A673 (cell line): ENCODE results near the gene CLDN20. TPM values are rescaled to one million over a fixed set of nuclear protein-coding genes. Genes with fewer than 3 reads are reported as not detected.

Experiments used
- BruUV-seq: library from RNA; stranded (reverse); fragments of 400-500 nt; replicated peaks from 2 replicates; lab custom pipeline; 2021; lab: Mats Ljungman, UMichigan
- CTCF ChIA-PET: fragments of 300-600 bp; sonication (Branson Sonifier 250); formaldehyde crosslinking; loops from one replicate; lab custom pipeline; 2022; ENCODE audit warnings: antibody characterized with exemption; lab: Charles Lee
- POLR2A ChIA-PET: fragments of 300-600 bp; sonication (Branson Sonifier 250); formaldehyde crosslinking; loops from one replicate; lab custom pipeline; 2022; ENCODE audit warnings: antibody characterized with exemption; ENCODE audit not compliant: low non-redundant PET; lab: Charles Lee
- DNase-seq: peaks from one replicate; pipeline ENCODE4 v3.0.0-alpha.2; 2015; ENCODE audit warnings: low spot score
- H3K27ac ChIP-seq: fragments of 200-600 bp; sonication (generic); 2 replicates; pipeline ENCODE4 v1.5.1; 2016; ENCODE audit warnings: mixed run types, low read depth, mild to moderate bottlenecking, mixed read lengths, antibody characterized with exemption, low read length; ENCODE audit not compliant: poor library complexity, severe bottlenecking
- H3K27me3 ChIP-seq: fragments of 200-600 bp; sonication (generic); replicated peaks from 2 replicates; pipeline ENCODE4 v1.6.1; 2017; ENCODE audit warnings: mixed run types, low read depth, mild to moderate bottlenecking, mixed read lengths, antibody characterized with exemption, low read length; ENCODE audit not compliant: insufficient read depth, poor library complexity
- H3K36me3 ChIP-seq: fragments of 200-600 bp; sonication (generic); 2 replicates; pipeline ENCODE4 v1.6.1; 2016; ENCODE audit warnings: mixed run types, mild to moderate bottlenecking, mixed read lengths, antibody characterized with exemption, low read length; ENCODE audit not compliant: insufficient read depth, poor library complexity, severe bottlenecking
- H3K4me1 ChIP-seq: fragments of 200-600 bp; sonication (generic); 2 replicates; pipeline ENCODE4 v1.6.1; 2017; ENCODE audit warnings: mixed run types, mild to moderate bottlenecking, mixed read lengths, antibody characterized with exemption, low read length; ENCODE audit not compliant: insufficient read depth, poor library complexity, severe bottlenecking
- H3K4me3 ChIP-seq: fragments of 200-600 bp; sonication (generic); 2 replicates; pipeline ENCODE4 v1.5.1; 2016; ENCODE audit warnings: low read depth, mixed run types, mild to moderate bottlenecking, mixed read lengths, low read length; ENCODE audit not compliant: poor library complexity, severe bottlenecking
- H3K9me3 ChIP-seq: fragments of 200-600 bp; sonication (generic); 2 replicates; pipeline ENCODE4 v1.6.1; 2016; ENCODE audit warnings: mixed run types, low read depth, mild to moderate bottlenecking, mixed read lengths, antibody characterized with exemption, low read length; ENCODE audit not compliant: poor library complexity, severe bottlenecking
- CTCF ChIP-seq: fragments of 300-800, 200-600 bp; sonication (generic); conservative IDR thresholded peaks from 2 replicates; pipeline ENCODE4 v1.5.1; 2017; ENCODE audit warnings: low read depth, mild to moderate bottlenecking, antibody characterized with exemption, low read length, moderate library complexity, mixed read lengths
- EZH2 ChIP-seq: fragments of 200-600 bp; sonication (generic); IDR thresholded peaks from 2 replicates; pipeline ENCODE4 v1.6.1; 2017; ENCODE audit warnings: borderline replicate concordance, low read depth, mild to moderate bottlenecking, mixed read lengths, antibody characterized with exemption, low read length; ENCODE audit not compliant: poor library complexity, severe bottlenecking
- intact Hi-C: fragments of 100-400 bp; cut with micrococcal nuclease; formaldehyde crosslinking; loops from one replicate; pipeline ENCODE4 v1.10.0; 2022; ENCODE audit not compliant: unreplicated experiment
- total RNA-seq: library from RNA; stranded (reverse); gene quantifications from 2 replicates; pipeline ENCODE4 v1.2.3, GENCODE V29; 2021

The CLDN20 gene
- total RNA-seq, 1 experiment from 2014 or later: not detected

GRCh38 chr6:155297669-155298068, 33.9 kb downstream of the CLDN20 start:
- no TSS peak for BruUV-seq
- peaks cover 20% of the 10 kb centered on the region for H3K36me3 ChIP-seq
- TF ChIP-seq CTCF: no peak
- no peak for TF ChIP-seq EZH2
- POLR2A ChIA-PET: no interaction called here
- peaks cover 12% of the 10 kb centered on the region for H3K4me1 ChIP-seq
- intact Hi-C loops: no loop called here
- CTCF ChIA-PET: no interaction called here
- DNase-seq: no peak
- H3K27me3 ChIP-seq: no peaks in the 10 kb centered on the region
- no peak overlapping the region for H3K27ac ChIP-seq
- no peaks in the 10 kb centered on the region for H3K9me3 ChIP-seq
- H3K4me3 ChIP-seq: no peak overlapping the region

DNA sequence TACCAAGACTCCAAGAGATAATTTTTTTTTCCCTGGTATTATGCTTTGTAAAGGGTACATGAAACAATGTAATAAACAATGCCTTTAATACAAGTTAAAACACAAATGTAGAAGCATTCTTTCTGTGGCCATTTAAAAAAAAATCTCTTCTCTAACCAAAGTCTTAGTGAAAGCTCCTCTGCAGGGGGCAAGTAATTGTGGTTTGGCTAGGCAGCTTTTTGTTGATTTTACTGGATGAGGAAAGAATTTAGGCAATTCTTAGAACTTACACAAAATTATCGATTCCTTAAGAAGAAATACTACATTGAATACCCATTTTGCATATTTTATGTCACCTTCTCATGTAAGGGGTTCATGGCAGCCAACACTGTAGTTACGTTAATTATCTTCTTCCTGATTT, 38.1 kb downstream of the CLDN20 start:
- no peak for TF ChIP-seq EZH2
- no peak for TF ChIP-seq CTCF
- Histone ChIP-seq H3K9me3 (no peaks in the 10 kb centered on the region), H3K4me1 (peaks cover 12% of the 10 kb centered on the region), H3K4me3 (no peak overlapping the region), H3K27me3 (no peaks in the 10 kb centered on the region), H3K27ac (no peak overlapping the region), H3K36me3 (peaks cover 22% of the 10 kb centered on the region)
- ChIA-PET CTCF (no interaction called here), POLR2A (no interaction called here)
- no TSS peak for BruUV-seq
- intact Hi-C loops: no loop called here
- peak; percentile 74 for DNase-seq

- Histone ChIP-seq H3K36me3 (peaks cover 14% of the 10 kb centered on the region), H3K9me3 (no peaks in the 10 kb centered on the region)
- POLR2A ChIA-PET: no interaction called here
Measured at GRCh38 chr6:155303361-155303870, 39.6 kb downstream of the CLDN20 start.

More at GRCh38 chr6:155303361-155303870, 39.6 kb downstream of the CLDN20 start:
- Histone ChIP-seq H3K27me3 (no peaks in the 10 kb centered on the region), H3K4me3 (no peak overlapping the region), H3K4me1 (peaks cover 12% of the 10 kb centered on the region), H3K27ac (no peak overlapping the region)
- no peak for DNase-seq
- intact Hi-C loops: no loop called here
- CTCF ChIA-PET: no interaction called here
- BruUV-seq: no TSS peak
- TF ChIP-seq EZH2 (no peak), CTCF (no peak)
